Smooth muscle cell (in vitro differentiated cells): ENCODE measurements around the gene URB2. TPM values are rescaled to one million over a fixed set of nuclear protein-coding genes. Genes with fewer than 3 reads are reported as not detected.
A peak's percentile ranks its signal among the peaks of the same experiment; 100 is the strongest.

Experiments used
- DNase-seq: peaks from one replicate; lab custom pipeline; 2025; ENCODE audit not compliant: unreplicated experiment; lab: John Stamatoyannopoulos, UW
- H2AFZ ChIP-seq: fragments of 200-600 bp; sonication (generic); 2 replicates; pipeline ENCODE4 v1.6.0; 2016; ENCODE audit warnings: antibody characterized with exemption, low read depth, mild to moderate bottlenecking
- H3F3A ChIP-seq: fragments of 200-600 bp; sonication (generic); 2 replicates; pipeline ENCODE4 v1.6.0; 2017; ENCODE audit warnings: antibody characterized with exemption, low read depth
- H3K27ac ChIP-seq: fragments of 200-600 bp; sonication (generic); 2 replicates; pipeline ENCODE4 v1.5.1; 2016; ENCODE audit warnings: low read depth, mild to moderate bottlenecking
- H3K27me3 ChIP-seq: fragments of 200-600 bp; sonication (generic); 2 replicates; pipeline ENCODE4 v1.6.1; 2016; ENCODE audit warnings: low read depth, mild to moderate bottlenecking
- H3K36me3 ChIP-seq: fragments of 200-600 bp; sonication (generic); 2 replicates; pipeline ENCODE4 v1.5.1; 2016; ENCODE audit warnings: low read depth
- H3K4me1 ChIP-seq: fragments of 200-600 bp; sonication (generic); 2 replicates; pipeline ENCODE4 v1.5.1; 2016; ENCODE audit warnings: low read depth
- H3K4me2 ChIP-seq: fragments of 200-600 bp; sonication (generic); 2 replicates; pipeline ENCODE4 v1.6.0; 2016; ENCODE audit warnings: mild to moderate bottlenecking
- H3K4me3 ChIP-seq: fragments of 200-600 bp; sonication (generic); 2 replicates; pipeline ENCODE4 v1.5.1; 2016; ENCODE audit warnings: mild to moderate bottlenecking
- H3K79me2 ChIP-seq: fragments of 200-600 bp; sonication (generic); 2 replicates; pipeline ENCODE4 v1.6.0; 2016; ENCODE audit warnings: low read depth, mild to moderate bottlenecking
- H3K9ac ChIP-seq: fragments of 200-600 bp; sonication (generic); 2 replicates; pipeline ENCODE4 v1.6.0; 2016; ENCODE audit warnings: low read depth
- H3K9me3 ChIP-seq: fragments of 200-600 bp; sonication (generic); replicated peaks from 2 replicates; pipeline ENCODE4 v1.5.1; 2016; ENCODE audit warnings: low read depth
- H4K20me1 ChIP-seq: fragments of 200-600 bp; sonication (generic); 2 replicates; pipeline ENCODE4 v1.6.0; 2016; ENCODE audit warnings: low read depth
- CTCF ChIP-seq: fragments of 200-600 bp; sonication (generic); IDR thresholded peaks from 2 replicates; pipeline ENCODE4 v1.5.1; 2017; ENCODE audit warnings: borderline replicate concordance, mild to moderate bottlenecking, antibody characterized with exemption; ENCODE audit not compliant: insufficient read depth, poor library complexity, severe bottlenecking
- WGBS: methylation state at CpG from one replicate; pipeline ENCODE4 v1.1.7; 2016; ENCODE audit warnings: low lambda C conversion rate; 5-methylcytosine and 5-hydroxymethylcytosine counted together
- polyA plus RNA-seq: library from polyadenylated mRNA; unstranded; fragments of >200 nt; fragmentation: Nextera tagmentation; extraction: Ambion mirVana; gene quantifications from 2 replicates; pipeline ENCODE4 v1.2.1, GENCODE V29; 2016
- total RNA-seq: library from RNA; depleted of rRNA; stranded (reverse); fragments of >200 nt; gene quantifications from 2 replicates; pipeline ENCODE4 v1.2.3, GENCODE V29; 2014

The URB2 gene
- total and polyA plus RNA-seq, 2 experiments from 2014 or later = 1.9 to 4.2 TPM

GRCh38 chr1:229694053-229694693, 68.1 kb downstream of the URB2 start:
- Histone ChIP-seq H3K79me2 (no peaks in the 10 kb centered on the region), H3K9ac (peak overlapping the region; percentile 0), H3K27ac (peak overlapping the region; percentile 79), H3F3A (peaks cover 6% of the 10 kb centered on the region), H3K4me2 (peak overlapping the region; percentile 60), H2AFZ (no peak overlapping the region), H3K4me1 (peaks cover 6% of the 10 kb centered on the region), H3K36me3 (no peaks in the 10 kb centered on the region), H3K27me3 (no peaks in the 10 kb centered on the region), H4K20me1 (no peaks in the 10 kb centered on the region), H3K4me3 (no peak overlapping the region), H3K9me3 (no peaks in the 10 kb centered on the region)
- 12% methylated on average over 11 of the region's 11 CpGs for WGBS
- peak; percentile 10 for DNase-seq
- TF ChIP-seq CTCF = no peak

- 65% methylated on average over 5 of the region's 5 CpGs for WGBS
- Histone ChIP-seq H3K4me2 (no peak overlapping the region), H2AFZ (no peak overlapping the region), H3K27me3 (no peaks in the 10 kb centered on the region), H3K4me1 (peaks cover 6% of the 10 kb centered on the region), H3K9ac (no peak overlapping the region), H4K20me1 (no peaks in the 10 kb centered on the region), H3K27ac (no peak overlapping the region), H3F3A (peaks cover 6% of the 10 kb centered on the region), H3K79me2 (no peaks in the 10 kb centered on the region), H3K9me3 (no peaks in the 10 kb centered on the region), H3K4me3 (no peak overlapping the region), H3K36me3 (no peaks in the 10 kb centered on the region)
- no peak for DNase-seq
- TF ChIP-seq CTCF = no peak
Observed at GRCh38 chr1:229696385-229696784, 70.3 kb downstream of the URB2 start.

GRCh38 chr1:229699613-229700267, 73.7 kb downstream of the URB2 start:
- no peaks in the 10 kb centered on the region for H4K20me1 ChIP-seq
- 85% methylated on average over 7 of the region's 7 CpGs for WGBS
- no peak for DNase-seq

More at GRCh38 chr1:229699613-229700267, 73.7 kb downstream of the URB2 start:
- Histone ChIP-seq H3K36me3 (no peaks in the 10 kb centered on the region), H3K4me1 (no peaks in the 10 kb centered on the region), H2AFZ (no peak overlapping the region), H3K79me2 (no peaks in the 10 kb centered on the region), H3K4me3 (no peak overlapping the region), H3K9ac (no peak overlapping the region), H3K9me3 (no peaks in the 10 kb centered on the region), H3K4me2 (no peak overlapping the region), H3K27ac (no peak overlapping the region), H3K27me3 (no peaks in the 10 kb centered on the region), H3F3A (no peaks in the 10 kb centered on the region)
- TF ChIP-seq CTCF = no peak
